GM18861 (cell line): ENCODE measurements around the gene PTMA.
"Not testable (repeated sequence)": the region's sequence is repeated elsewhere in the genome, so short reads cannot be mapped to it uniquely, and the experiment has no call there.

ENCODE experiments used
- ATAC-seq: cut with Tn5 transposase; IDR thresholded peaks from one replicate; pipeline ENCODE4 v1.9.1; 2021; ENCODE audit not compliant: unreplicated experiment

PTMA gene

GRCh38 chr2:231707927-231708772 is at the start of gene PTMA:
TSS of gene PTMA (plus strand) at chr2:231708525. CDS start at chr2:231708707, 182 bp downstream.
- peak; percentile 58 for ATAC-seq

- not testable (repeated sequence) for ATAC-seq
These were observed 48.3 kb upstream of the PTMA start for GRCh38 chr2:231660073-231660472.

- no peak for ATAC-seq
These were observed 47.5 kb upstream of the PTMA start for GRCh38 chr2:231660860-231661259.

DNA sequence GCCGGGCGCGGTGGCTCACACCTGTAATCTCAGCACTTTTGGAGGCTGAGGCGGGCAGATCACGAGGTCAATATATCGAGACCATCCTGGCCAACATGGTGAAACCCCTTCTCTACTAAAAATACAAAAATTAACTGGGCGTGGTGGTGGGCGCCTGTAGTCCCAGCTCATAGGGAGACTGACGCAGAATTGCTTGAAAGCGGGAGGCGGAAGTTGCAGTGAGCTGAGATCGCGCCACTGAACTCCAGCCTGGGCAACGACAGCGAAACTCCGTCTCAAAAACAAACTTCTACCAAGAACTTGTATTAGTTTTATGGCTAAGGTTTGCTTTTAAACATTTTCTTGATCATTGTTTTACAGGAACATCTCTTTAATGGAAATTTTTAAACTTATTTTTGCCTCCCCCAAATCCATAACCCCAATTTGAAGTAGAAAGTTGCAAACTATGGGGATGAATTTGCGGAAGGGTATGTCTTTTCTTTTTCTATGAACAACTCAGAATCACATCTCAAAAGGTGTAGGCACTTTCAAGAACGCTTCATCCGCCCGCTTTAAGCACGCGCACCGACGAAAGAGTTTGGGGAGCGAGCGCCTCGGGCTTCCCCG is 46.8 kb upstream of the PTMA start:
- no peak for ATAC-seq

DNA sequence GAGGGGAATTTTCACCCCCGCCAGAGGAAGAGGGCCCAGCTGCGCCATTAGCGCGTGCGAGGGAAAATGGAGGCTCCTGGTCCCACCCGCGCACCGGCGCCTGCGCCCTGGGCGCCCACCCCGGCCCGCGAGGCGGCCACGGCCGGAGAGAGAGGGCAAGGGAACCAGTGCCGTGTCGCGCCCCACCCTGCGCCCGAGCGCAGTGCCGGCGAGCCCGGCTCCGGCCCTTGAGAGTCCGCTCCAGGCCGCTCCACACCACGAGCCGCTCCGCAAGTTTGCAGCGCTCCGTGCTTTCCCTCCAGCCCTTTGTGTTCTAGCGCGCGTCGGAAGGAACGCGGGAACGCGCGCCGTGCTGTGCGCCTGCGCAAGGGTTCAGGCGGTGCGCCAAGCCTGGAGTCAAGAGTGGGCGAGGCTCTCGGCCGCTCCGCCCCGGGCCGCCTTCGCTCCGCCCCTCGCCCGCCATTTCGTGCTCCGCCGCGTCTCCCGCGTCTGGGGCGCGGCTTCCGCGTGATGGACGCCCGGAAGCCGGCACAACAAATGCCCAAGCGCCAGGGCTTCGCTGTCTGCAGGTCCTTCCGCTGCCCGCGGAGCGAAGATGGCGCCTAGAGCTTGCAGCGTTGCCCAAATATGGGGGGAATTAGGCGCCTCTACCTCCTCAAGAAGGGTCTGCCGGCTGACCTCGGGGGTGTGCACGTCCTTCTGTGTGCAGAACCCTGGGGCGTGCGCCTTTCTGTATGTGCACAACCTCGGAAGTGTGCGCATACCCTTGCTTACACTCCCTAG is 46.1 kb upstream of the PTMA start:
- ATAC-seq, result peak; percentile 60

DNA sequence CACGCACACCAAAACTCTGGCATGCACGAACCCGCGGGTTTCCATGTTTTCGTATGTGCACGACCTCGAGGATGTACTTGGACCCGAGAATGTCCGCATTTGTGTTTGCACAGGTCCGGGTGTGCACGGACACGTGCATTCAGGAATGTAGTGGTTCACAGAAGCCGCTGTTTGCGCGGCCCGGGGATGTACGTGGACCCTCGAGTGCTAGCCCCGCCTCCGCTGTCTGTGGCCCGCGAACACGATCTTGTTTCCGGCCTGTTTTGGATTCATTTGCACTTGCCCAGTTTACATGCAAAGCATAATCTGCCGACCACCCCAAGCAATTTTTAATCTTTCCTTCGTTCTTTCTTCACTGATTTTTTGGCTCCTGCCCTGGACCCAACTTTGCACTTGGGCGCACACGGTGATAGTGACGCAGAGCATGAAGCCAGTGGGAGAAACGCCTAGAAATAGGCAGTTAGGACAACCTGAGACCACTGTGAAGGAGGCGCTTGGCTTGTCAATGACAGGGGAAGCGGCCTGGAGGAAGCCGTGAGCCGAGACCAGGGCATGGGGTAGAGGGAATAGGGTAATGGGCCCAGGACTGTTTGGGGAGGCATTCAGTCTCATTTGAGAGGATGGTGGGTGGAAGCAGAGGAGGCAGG is 45.4 kb upstream of the PTMA start:
- ATAC-seq, result no peak

DNA sequence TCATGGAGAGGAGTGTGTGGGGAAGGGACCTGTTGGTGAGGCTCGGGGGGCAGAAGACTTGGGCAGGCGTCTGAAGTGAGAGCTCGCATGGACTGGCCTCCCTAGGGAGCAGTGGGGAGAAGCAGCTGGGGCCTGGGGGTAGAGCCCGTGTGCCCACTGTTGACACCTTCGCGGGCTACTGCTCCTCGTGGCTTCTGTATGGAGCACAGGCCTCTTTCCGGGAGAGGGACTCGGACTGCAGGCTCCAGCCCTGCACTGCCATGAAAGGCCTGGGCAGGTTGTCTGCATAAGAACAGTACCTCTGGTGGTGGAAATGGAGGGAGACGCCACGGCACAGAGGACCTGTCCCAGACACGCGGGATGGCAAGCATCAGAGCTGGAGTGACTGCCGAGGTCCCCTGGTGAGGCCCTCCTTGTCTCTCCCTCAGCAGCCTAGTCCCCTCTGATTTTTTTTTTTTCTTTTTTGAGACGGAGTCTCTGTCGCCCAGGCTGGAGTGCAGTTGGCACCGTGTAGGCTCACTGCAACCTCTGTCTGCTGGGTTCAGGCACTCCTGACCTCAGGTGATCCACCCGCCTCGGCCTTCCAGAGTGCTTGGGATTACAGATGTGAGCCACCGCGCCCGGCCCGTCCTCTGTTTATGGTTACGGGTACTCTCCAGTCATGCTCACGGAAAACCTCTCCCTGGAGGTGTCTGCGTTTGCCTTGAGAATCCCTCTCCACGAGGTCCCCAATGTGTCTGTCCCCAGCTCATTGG is 44.7 kb upstream of the PTMA start:
- ATAC-seq, result no peak

- no peak for ATAC-seq
These were observed 43.6 kb upstream of the PTMA start for GRCh38 chr2:231664727-231665126.

- ATAC-seq, result no peak
These were observed 42.8 kb upstream of the PTMA start for GRCh38 chr2:231665245-231666170.

GRCh38 chr2:231666171-231667095 is 41.9 kb upstream of the PTMA start:
- peak; percentile 41 for ATAC-seq

DNA sequence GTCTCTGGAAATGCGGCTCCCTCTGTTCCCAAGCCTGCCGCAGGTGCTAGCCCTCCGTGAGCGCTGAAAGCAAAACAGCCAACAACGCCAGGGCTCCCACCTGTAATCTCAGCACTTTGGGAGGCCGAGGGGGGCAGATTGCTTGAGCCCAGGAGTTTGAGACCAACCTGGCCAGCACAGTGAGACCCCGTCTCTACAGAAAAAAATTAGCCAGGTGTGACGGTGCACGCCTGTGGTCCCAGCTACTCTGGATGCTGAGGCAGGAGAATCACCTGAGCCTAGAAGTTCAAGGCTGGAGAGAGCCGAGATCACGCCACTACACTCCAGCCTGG is 41.3 kb upstream of the PTMA start:
- no peak for ATAC-seq

DNA sequence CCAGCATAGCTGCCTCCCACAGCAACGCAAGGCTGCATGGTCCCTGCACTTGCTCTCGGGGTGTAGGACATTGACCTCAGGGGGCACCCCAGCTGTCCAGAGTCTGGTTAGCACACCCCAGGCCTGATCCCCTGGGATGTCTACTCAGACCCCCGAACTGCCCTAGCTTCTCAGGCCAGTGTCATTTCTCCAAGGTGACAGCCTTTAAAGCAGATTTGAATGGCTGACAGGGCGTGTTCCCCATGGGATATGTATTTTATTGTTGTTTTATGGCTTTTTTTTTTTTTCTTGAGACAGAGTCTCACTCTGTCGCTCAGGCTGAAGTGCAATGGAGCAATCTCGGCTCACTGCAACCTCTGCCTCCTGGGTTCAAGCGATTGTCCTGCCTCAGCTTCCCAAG is 40.8 kb upstream of the PTMA start:
- no peak for ATAC-seq

GRCh38 chr2:231668981-231669380 is 39.3 kb upstream of the PTMA start:
- no peak for ATAC-seq

DNA sequence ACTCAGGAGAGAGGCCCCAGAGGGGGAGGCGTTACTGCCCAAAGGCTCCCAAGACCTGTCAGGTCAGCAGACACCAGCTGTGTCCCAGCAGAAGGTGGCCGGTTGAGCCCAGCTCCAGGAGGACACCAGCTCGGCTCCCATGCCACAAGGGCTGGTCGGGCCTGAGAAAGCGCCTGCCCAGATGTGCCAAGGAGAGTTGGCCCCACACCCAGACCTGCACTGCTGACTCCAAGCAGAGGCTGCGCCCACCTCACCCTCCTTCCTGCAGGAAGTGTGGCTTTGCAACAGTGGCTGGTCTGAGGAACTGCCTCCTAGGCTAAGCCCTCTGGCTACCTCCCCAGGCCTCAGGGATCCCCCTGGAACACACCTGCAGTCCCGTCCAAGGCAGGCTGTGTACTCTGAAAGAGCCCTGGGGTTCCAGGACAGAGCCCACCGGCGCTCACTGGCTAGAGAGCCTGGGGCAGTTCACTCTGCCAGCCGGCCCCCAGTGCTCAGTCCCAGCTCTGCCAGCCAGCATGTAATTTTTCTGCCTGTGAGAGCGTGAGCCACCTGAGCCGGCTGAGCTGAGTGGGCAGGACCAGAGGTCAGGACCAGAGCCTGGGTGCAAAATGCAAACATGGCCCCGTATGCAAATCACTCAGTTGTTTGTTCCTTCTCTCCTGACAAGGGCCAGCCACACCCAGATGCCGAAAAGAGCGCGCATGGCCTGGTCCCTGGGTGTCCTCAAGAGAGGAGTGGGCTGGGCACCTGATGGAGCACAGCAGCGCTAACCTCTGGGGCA is 36.9 kb upstream of the PTMA start:
- peak; percentile 27 for ATAC-seq

- peak; percentile 47 for ATAC-seq
These were observed 35.5 kb upstream of the PTMA start for GRCh38 chr2:231672617-231673347.

DNA sequence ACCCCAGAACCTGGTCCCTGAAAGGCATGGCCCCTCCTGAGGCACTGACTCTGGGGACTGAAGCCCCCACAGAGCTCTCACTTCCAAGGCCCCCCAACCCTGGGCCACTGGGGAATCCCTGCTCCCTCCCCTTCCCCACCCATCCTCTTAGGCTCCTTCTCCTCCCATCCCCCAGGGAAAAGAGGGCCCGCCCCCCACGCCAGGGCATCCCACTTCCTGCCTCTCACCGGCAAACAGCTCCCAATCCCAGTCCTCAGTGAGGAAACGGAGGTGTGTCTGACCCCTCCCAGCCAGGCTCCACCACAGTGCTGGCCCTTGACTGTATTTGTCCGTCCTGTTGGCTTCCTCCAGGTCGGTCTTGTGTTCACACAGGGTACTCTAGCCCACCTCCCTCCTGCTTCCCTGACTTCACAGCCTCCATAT is 35.0 kb upstream of the PTMA start:
- no peak for ATAC-seq
